BLaER1 (cell line): Measurements from ENCODE around the gene PLEKHA5.
"Not testable (repeated sequence)": the region's sequence is repeated elsewhere in the genome, so short reads cannot be mapped to it uniquely, and the experiment has no call there.

ENCODE experiments used
- H3K27ac ChIP-seq: shearing (Covaris generic); formaldehyde crosslinking; 2 replicates; pipeline ENCODE4 v1.8.1; 2022
- H3K27me3 ChIP-seq: shearing (Covaris generic); formaldehyde crosslinking; 2 replicates; pipeline ENCODE4 v1.8.1; 2022
- H3K36me3 ChIP-seq: shearing (Covaris generic); formaldehyde crosslinking; 2 replicates; pipeline ENCODE4 v1.8.1; 2022
- H3K4me1 ChIP-seq: shearing (Covaris generic); formaldehyde crosslinking; 2 replicates; pipeline ENCODE4 v1.8.1; 2022
- H3K4me2 ChIP-seq: shearing (Covaris generic); formaldehyde crosslinking; 2 replicates; pipeline ENCODE4 v1.8.1; 2022
- H3K4me3 ChIP-seq: shearing (Covaris generic); formaldehyde crosslinking; 2 replicates; pipeline ENCODE4 v1.8.1; 2022
- H3K9ac ChIP-seq: shearing (Covaris generic); formaldehyde crosslinking; 2 replicates; pipeline ENCODE4 v1.8.1; 2022
- H3K9me3 ChIP-seq: shearing (Covaris generic); formaldehyde crosslinking; 2 replicates; pipeline ENCODE4 v1.8.1; 2022
- H4K20me1 ChIP-seq: shearing (Covaris generic); formaldehyde crosslinking; 2 replicates; pipeline ENCODE4 v1.8.1; 2022
- Cebpa-rat ChIP-seq: shearing (Covaris generic); IDR thresholded peaks from 2 replicates; pipeline ENCODE4 v1.8.1; 2022

Gene PLEKHA5

DNA sequence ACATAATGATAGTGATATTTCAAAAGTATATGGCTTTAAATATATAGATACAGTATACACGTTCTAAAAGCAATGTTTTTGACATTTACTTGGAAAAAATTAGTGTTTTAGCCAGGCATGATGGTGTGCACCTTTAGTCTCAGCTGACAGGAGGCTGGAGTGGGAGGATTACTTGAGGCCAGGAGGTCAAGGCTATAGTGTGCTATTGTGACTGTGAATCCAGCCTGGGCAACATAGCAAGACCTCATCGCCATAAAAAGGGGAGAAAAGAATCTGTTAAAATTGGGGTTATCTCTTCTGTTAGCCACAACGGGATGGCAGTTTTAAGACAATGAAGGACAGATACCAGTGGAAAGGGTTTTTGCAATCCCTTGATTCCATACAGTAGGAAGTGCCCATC is 95.2 kb downstream of the PLEKHA5 start:
- H3K27ac ChIP-seq: no peak overlapping the region
- H4K20me1 ChIP-seq: no peaks in the 10 kb centered on the region
- no peak overlapping the region for H3K4me3 ChIP-seq
- no peaks in the 10 kb centered on the region for H3K4me1 ChIP-seq
- H3K36me3 ChIP-seq: peaks cover 6% of the 10 kb centered on the region; the same call in 1 of the 2 replicates
- H3K9ac ChIP-seq: no peak overlapping the region
- H3K27me3 ChIP-seq: no peaks in the 10 kb centered on the region
- H3K9me3 ChIP-seq: peaks cover 8% of the 10 kb centered on the region
- TF ChIP-seq Cebpa-rat: no peak
- H3K4me2 ChIP-seq: no peak overlapping the region

DNA sequence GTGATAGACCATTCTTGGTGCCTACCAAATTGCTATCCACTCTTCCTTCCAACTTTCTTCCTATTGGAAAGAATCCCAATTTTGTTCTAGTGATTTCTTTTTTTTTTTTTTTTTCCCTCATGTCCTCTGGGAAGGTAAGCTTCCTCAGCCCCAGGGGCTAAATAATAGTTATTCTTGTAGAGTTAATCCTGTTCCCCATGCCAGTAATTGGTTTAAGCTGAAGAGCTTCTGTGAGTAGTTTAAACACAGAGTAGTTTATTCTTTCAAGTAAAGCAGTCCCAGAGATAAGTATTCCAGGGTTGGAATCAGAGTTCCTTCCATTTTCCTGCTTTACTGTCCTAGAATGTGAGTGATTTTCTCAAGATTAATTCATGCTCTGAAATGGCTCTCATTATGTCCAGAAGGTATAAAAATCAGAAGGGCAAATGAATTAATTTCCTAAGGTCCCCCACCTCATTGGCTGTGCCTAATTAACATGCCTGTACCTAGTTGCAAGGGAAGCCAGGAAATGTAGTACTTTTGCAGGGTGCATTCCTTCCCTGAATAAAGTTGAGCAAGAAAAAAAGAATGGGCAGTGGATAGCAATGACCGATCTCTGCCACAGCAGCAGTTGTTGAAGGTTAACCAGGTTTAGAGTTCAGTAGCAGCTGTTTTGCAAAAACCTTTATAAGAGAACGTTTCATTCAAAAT is 97.8 kb downstream of the PLEKHA5 start:
- no peak for TF ChIP-seq Cebpa-rat
- no peak overlapping the region for H3K27ac ChIP-seq
- no peaks in the 10 kb centered on the region for H3K4me1 ChIP-seq
- no peak overlapping the region for H3K4me2 ChIP-seq
- no peak overlapping the region for H3K4me3 ChIP-seq
- H4K20me1 ChIP-seq: no peaks in the 10 kb centered on the region
- no peaks in the 10 kb centered on the region for H3K27me3 ChIP-seq
- H3K9ac ChIP-seq: no peak overlapping the region
- peaks cover 17% of the 10 kb centered on the region for H3K36me3 ChIP-seq
- peaks cover 20% of the 10 kb centered on the region for H3K9me3 ChIP-seq

DNA sequence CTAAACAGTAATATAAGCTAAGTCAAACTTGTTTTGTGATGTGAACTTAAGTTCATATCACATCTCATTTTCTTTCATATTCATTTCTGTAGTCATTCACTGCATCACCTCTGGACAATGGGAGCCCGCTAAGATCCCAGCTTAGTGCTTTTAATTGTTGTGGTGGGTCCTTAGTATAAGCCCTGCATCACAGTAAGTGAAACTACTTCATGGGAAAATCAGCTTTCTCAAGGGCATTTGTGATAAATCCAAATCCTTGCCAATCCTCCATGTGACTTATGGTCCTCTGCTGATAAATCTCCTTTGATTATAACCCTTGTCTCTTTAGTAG is 98.3 kb downstream of the PLEKHA5 start:
- Histone ChIP-seq H3K9me3 (peaks cover 20% of the 10 kb centered on the region), H3K4me3 (no peak overlapping the region), H3K27ac (no peak overlapping the region), H3K9ac (no peak overlapping the region), H4K20me1 (no peaks in the 10 kb centered on the region), H3K4me1 (no peaks in the 10 kb centered on the region), H3K27me3 (no peaks in the 10 kb centered on the region), H3K36me3 (peaks cover 17% of the 10 kb centered on the region), H3K4me2 (no peak overlapping the region)
- TF ChIP-seq Cebpa-rat: no peak

DNA sequence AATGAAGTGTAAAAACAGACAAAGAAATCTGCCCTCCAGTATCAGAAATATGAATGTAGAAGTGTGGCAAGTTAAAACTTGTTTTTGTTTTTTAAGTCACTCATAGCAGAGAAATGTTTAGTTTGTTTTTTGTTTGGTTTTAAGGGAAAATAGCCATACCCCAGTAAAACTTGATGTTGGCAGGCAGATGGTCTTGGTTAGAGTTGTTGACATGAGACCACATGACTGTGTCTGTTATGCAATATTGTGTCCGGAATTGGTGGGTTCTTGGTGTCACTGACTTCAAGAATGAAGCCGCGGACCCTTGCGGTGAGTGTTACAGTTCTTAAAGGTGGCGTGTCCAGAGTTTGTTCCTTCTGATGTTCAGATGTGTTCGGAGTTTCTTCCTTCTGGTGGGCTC is 99.5 kb downstream of the PLEKHA5 start:
- not testable (repeated sequence) for H3K4me3 ChIP-seq
- peaks cover 17% of the 10 kb centered on the region for H3K36me3 ChIP-seq

DNA sequence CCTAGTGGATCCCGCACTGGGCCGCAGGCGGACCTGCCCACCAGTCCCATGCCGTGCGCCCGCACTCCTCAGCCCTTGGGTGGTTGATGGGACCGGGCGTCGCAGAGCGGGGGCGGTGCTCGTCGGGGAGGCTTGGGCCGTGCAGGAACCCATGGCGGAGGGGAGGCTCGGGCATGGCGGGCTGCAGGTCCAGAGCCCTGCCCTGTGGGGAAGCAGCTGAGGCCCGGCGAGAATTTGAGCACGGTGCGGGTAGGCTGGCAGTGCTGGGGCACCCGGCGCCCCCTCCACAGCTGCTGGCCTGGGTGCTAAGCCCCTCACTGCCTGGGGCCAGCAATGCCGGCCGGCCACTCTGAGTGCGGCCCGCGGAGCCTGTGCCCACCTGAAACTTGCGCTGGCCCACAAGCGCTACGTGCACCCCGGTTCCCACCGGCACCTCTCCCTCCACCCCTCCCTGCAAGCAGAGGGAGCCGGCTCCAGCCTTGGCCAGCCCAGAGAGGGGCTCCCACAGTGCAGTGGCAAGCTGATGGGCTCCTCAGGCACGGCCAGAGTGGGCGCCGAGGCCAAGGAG is 100.8 kb downstream of the PLEKHA5 start:
- TF ChIP-seq Cebpa-rat: no peak
- Histone ChIP-seq H3K27me3 (no peaks in the 10 kb centered on the region), H3K4me1 (peaks cover 9% of the 10 kb centered on the region)

More for the DNA sequence above, 99.5 kb downstream of the PLEKHA5 start:
- H3K4me1 ChIP-seq, H3K9ac ChIP-seq, H3K27ac ChIP-seq, H3K27me3 ChIP-seq, H4K20me1 ChIP-seq, H3K4me2 ChIP-seq: not testable (repeated sequence)
- peaks cover 20% of the 10 kb centered on the region for H3K9me3 ChIP-seq

DNA sequence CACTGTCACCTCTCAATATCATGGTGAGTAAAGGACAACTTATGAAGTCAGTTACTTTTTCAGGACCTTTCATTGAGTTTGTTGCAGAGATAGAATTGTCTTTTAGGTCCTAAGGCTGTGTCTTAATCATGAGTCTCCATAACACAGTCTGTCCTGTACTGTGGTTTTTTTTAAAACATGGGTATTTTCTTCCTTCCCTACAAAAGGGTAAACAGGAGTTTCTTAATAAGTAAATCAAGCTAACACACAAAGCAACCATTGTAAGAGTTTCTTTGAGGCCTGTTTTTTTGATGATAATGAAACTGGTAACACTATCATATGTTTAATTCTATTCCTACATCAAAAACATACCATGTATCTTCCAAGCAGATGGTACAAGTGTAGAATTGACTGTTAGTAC is 101.4 kb downstream of the PLEKHA5 start:
- H3K4me2 ChIP-seq: no peak overlapping the region
- H3K4me3 ChIP-seq: no peak overlapping the region
- H3K27me3 ChIP-seq: no peaks in the 10 kb centered on the region
- TF ChIP-seq Cebpa-rat: no peak
- peaks cover 20% of the 10 kb centered on the region for H3K9me3 ChIP-seq
- peaks cover 17% of the 10 kb centered on the region for H3K36me3 ChIP-seq
- H3K9ac ChIP-seq: no peak overlapping the region
- H4K20me1 ChIP-seq: 0 out of 2 replicates have a peak, but pooled peaks cover 5% of the 10 kb centered on the region
- H3K27ac ChIP-seq: no peak overlapping the region
- H3K4me1 ChIP-seq: peaks cover 9% of the 10 kb centered on the region

More for the DNA sequence above, 100.8 kb downstream of the PLEKHA5 start:
- Histone ChIP-seq H3K9ac (no peak overlapping the region), H3K4me3 (no peak overlapping the region), H3K4me2 (no peak overlapping the region), H3K9me3 (peaks cover 20% of the 10 kb centered on the region), H4K20me1 (0 out of 2 replicates have a peak, but pooled peaks cover 5% of the 10 kb centered on the region), H3K27ac (no peak overlapping the region), H3K36me3 (peaks cover 17% of the 10 kb centered on the region)

DNA sequence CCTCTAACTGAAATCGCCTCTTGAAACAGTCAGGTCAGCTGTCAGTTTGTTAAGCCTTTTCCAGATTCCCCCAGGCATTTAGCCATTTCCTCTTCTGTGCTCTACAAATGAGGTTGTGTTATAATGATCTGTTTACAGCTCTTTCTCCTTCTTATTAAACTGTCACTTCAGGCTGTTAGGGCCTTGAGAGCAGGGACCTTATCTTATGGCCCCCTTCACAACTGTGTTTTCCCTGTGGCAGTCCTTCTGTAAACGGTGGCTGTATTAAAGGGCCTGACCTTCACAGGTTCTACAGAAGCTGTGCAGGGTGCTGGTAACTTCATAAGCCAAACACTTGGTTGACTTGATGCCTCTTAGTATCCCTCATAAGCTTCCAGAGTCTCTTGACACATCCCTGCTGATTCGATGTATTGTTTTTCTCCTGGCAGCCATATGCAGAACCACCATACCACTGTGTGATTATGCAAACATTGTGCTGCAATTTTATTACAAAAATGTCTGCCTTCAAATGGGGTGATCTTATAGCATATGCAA is 104.7 kb downstream of the PLEKHA5 start:
- no peak overlapping the region for H3K4me3 ChIP-seq
- H3K4me1 ChIP-seq: peaks cover 9% of the 10 kb centered on the region
- no peak overlapping the region for H3K9ac ChIP-seq
- 0 out of 2 replicates have a peak, but pooled peaks cover 5% of the 10 kb centered on the region for H4K20me1 ChIP-seq
- H3K36me3 ChIP-seq: peaks cover 16% of the 10 kb centered on the region
- H3K4me2 ChIP-seq: peak overlapping the region; percentile 32
- H3K27ac ChIP-seq: no peak overlapping the region
- no peaks in the 10 kb centered on the region for H3K27me3 ChIP-seq
- TF ChIP-seq Cebpa-rat: no peak
- peaks cover 17% of the 10 kb centered on the region for H3K9me3 ChIP-seq

DNA sequence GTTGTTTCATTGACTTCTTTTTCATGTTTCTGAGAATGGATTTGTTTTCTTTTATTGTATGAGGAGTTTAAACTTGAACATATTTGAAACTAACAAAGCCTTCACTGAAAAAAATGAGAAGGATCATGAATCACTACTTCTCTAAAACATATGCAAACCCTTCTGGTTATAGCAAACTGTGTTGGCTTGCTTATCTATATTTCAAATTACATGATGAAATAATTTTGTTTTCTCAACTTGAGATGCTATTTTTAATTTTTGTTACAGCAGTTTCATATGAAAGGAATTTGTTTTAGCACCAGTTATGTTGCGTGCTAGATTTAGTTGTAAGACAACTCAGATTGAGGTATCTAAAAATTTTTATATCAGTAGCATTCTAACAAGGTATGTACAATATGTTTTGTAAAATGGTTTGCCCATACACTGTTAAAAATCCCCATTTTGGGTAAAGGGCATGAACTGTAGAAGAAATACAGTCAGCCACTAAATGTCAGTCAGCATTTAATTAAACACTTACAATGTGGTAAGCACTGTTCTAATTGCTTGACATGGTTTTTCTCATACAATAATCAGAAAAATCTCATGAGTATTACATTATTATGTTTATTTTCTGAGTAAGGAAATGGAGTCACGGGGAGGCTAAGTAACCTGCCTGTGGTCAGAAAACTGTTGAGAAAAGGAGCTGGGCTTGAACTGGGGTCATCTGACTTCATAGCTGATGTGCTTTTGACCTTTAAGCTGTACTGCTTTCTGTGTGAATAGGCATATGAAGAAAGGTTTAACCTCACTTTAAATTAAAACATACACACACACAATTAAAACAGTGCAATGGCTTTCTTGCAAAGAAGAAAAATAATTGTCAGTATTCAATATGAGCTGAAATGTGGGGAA is 105.7 kb downstream of the PLEKHA5 start:
- H3K4me3 ChIP-seq: no peak overlapping the region
- peaks cover 6% of the 10 kb centered on the region for H3K36me3 ChIP-seq
- H3K27ac ChIP-seq: no peak overlapping the region
- peaks cover 9% of the 10 kb centered on the region for H3K4me1 ChIP-seq
- no peak overlapping the region for H3K9ac ChIP-seq
- TF ChIP-seq Cebpa-rat: no peak
- peaks cover 7% of the 10 kb centered on the region for H3K9me3 ChIP-seq
- H4K20me1 ChIP-seq: 0 out of 2 replicates have a peak, but pooled peaks cover 5% of the 10 kb centered on the region
- no peaks in the 10 kb centered on the region for H3K27me3 ChIP-seq
- no peak overlapping the region for H3K4me2 ChIP-seq

DNA sequence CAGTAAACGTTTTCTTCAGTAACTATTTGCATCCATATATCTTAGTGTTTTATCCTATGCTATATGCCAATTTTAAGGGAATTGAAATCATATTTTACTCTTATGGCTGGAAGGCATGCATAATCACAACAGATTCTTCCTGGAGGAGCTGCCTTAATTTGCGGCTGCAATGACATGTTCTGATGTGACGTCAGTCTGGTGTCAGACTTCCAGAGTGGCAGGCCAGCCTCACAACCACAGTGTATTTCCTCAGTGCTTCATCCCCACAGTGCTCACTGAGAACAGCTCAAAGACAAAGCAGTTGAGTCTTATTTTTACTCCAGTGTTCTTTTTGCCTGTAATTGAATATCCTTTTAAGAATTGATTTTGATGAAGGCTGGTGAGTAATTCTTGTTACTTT is 107.1 kb downstream of the PLEKHA5 start:
- Histone ChIP-seq H3K4me3 (no peak overlapping the region), H3K4me1 (peaks cover 9% of the 10 kb centered on the region), H3K27ac (no peak overlapping the region), H3K4me2 (no peak overlapping the region), H3K27me3 (no peaks in the 10 kb centered on the region), H3K36me3 (no peaks in the 10 kb centered on the region), H4K20me1 (0 out of 2 replicates have a peak, but pooled peaks cover 5% of the 10 kb centered on the region), H3K9me3 (no peaks in the 10 kb centered on the region), H3K9ac (no peak overlapping the region)
- TF ChIP-seq Cebpa-rat: no peak
